Large intestine (tissue), 3 donors: ENCODE measurements around the gene RNU11. TPM values are rescaled to one million over a fixed set of nuclear protein-coding genes. Genes with fewer than 3 reads are reported as not detected.
"Not testable (repeated sequence)": the region's sequence is repeated elsewhere in the genome, so short reads cannot be mapped to it uniquely, and the experiment has no call there.

ENCODE experiments used
- DNase-seq, 2 donors: peaks; one replicate each; pipeline versions ENCODE4 v3.0.0 to v3.0.0-alpha.2; 2013
- H3K27ac ChIP-seq: one replicate; pipeline ENCODE4 v1.5.1; 2013; ENCODE audit warnings: low read length
- H3K27me3 ChIP-seq: 2 replicates; pipeline ENCODE4 v1.6.1; 2013; ENCODE audit warnings: low read length; ENCODE audit not compliant: control insufficient read depth, insufficient read depth
- H3K36me3 ChIP-seq: 2 replicates; pipeline ENCODE4 v1.6.1; 2013; ENCODE audit warnings: low read length; ENCODE audit not compliant: control insufficient read depth, insufficient read depth
- H3K4me1 ChIP-seq: one replicate; pipeline ENCODE4 v1.6.1; 2013; ENCODE audit warnings: low read length; ENCODE audit not compliant: control insufficient read depth, insufficient read depth
- H3K4me3 ChIP-seq: one replicate; pipeline ENCODE4 v1.5.1; 2013; ENCODE audit warnings: low read length
- H3K9me3 ChIP-seq: one replicate; pipeline ENCODE4 v1.6.1; 2013; ENCODE audit warnings: mild to moderate bottlenecking, low read depth, low read length, moderate library complexity; ENCODE audit not compliant: control insufficient read depth
- WGBS: methylation state at CpG from one replicate; pipeline ENCODE4 v1.1.5; 2013; ENCODE audit warnings: low lambda C conversion rate; ENCODE audit not compliant: insufficient coverage; 5-methylcytosine and 5-hydroxymethylcytosine counted together
- polyA plus RNA-seq: library from polyadenylated mRNA; unstranded; fragments of 120-200 nt; gene quantifications from one replicate; pipeline ENCODE4 v1.2.1, GENCODE V29; 2013

RNU11 gene
- polyA plus RNA-seq, 1 donor: not detected

GRCh38 chr1:28691627-28692026 is 43.2 kb downstream of the RNU11 start:
- WGBS: no CpG with 5 or more reads among the region's 1 CpG
- not testable (repeated sequence) for H3K4me3 ChIP-seq, H3K4me1 ChIP-seq, H3K9me3 ChIP-seq, H3K27me3 ChIP-seq, H3K27ac ChIP-seq, DNase-seq
- peaks cover 30% of the 10 kb centered on the region for H3K36me3 ChIP-seq

Other genes with a start within 250 kb of the RNU11 start
- 46.2 TPM for gene RCC1, start 142.6 kb upstream of the RNU11 start, polyA plus RNA-seq
- gene TRNAU1AP, start 95.5 kb upstream of the RNU11 start, polyA plus RNA-seq: 20.3 TPM
- gene RAB42, start 56.3 kb upstream of the RNU11 start, polyA plus RNA-seq: 37.1 TPM
- 27.5 TPM for gene TAF12, start 5.5 kb upstream of the RNU11 start, polyA plus RNA-seq
- gene GMEB1, start 20.2 kb downstream of the RNU11 start, polyA plus RNA-seq: 11.6 TPM
- gene YTHDF2, start 88.3 kb downstream of the RNU11 start, polyA plus RNA-seq: 59.4 TPM
- 1.5 TPM for gene OPRD1, start 163.6 kb downstream of the RNU11 start, polyA plus RNA-seq